Ascending aorta (tissue), 2 donors: ENCODE data around the gene TLX1. TPM values are rescaled to one million over a fixed set of nuclear protein-coding genes. Genes with fewer than 3 reads are reported as not detected.

Experiments used
- DNase-seq, 2 donors: peaks; one replicate each; pipeline ENCODE4 v3.0.0-alpha.2; 2019; ENCODE audit warnings: low spot score in 2 of 2
- H3K27ac ChIP-seq, 2 donors: fragments of 200-600 bp; sonication (generic); one replicate each; pipeline ENCODE4 v1.5.1; 2016 to 2017; ENCODE audit warnings: mild to moderate bottlenecking in 1 of 2
- H3K27me3 ChIP-seq: fragments of 200-600 bp; sonication (generic); one replicate; pipeline ENCODE4 v1.5.1; 2017
- H3K36me3 ChIP-seq, 2 donors: fragments of 200-600 bp; sonication (generic); one replicate each; pipeline ENCODE4 v1.5.1; 2016
- H3K4me1 ChIP-seq, 2 donors: fragments of 200-600 bp; sonication (generic); one replicate each; pipeline ENCODE4 v1.5.1; 2016 to 2017; ENCODE audit warnings: mild to moderate bottlenecking in 1 of 2
- H3K4me3 ChIP-seq, 2 donors: fragments of 200-600 bp; sonication (generic); one replicate each; pipeline ENCODE4 v1.5.1; 2016 to 2017; ENCODE audit warnings: mild to moderate bottlenecking in 1 of 2
- H3K9me3 ChIP-seq, 2 donors: fragments of 200-600 bp; sonication (generic); one replicate each; pipeline ENCODE4 v1.5.1; 2016
- CTCF ChIP-seq, 3 experiments: fragments of 200-600 bp in 2 of 3; fragments of 450-650 bp in 1 of 3; sonication (generic) in 2 of 3; IDR thresholded peaks; one replicate each; pipeline ENCODE4 v1.5.1; 2016 to 2019; ENCODE audit warnings: antibody characterized with exemption in 3 of 3, mild to moderate bottlenecking in 1 of 3, moderate library complexity in 1 of 3
- intact Hi-C: fragments of 100-400 bp; cut with DNase I; formaldehyde crosslinking; loops from one replicate; pipeline ENCODE4 v1.15.1; 2023
- total RNA-seq: library from RNA; depleted of rRNA; stranded (reverse); fragments of >200 nt; gene quantifications from one replicate; pipeline ENCODE4 v1.1.0, GENCODE V29; 2016

Gene TLX1
- not detected for total RNA-seq

GRCh38 chr10:101130984-101131961 is at the start of gene TLX1:
Gene TLX1 (plus strand): TSS chr10:101131300. CDS start chr10:101131542, 242 bp downstream.
- Histone ChIP-seq H3K27me3 (peaks cover 38% of the 10 kb centered on the region), H3K4me3 (peak within 1 kb of the TSS; percentile 44 to 57), H3K27ac (no peak within 1 kb of the TSS), H3K36me3 (no peaks in the 10 kb centered on the region), H3K4me1 (peaks cover 18 to 24% of the 10 kb centered on the region in 2 donors), H3K9me3 (no peaks in the 10 kb centered on the region)
- DNase-seq: no peak
- TF ChIP-seq CTCF (IDR thresholded peaks at IDR 0.05): no peak
- intact Hi-C loops: no loop called here

- no peaks in the 10 kb centered on the region for H3K27me3 ChIP-seq
- no peak for TF ChIP-seq CTCF (IDR thresholded peaks at IDR 0.05)
- no peaks in the 10 kb centered on the region for H3K36me3 ChIP-seq
Observed at GRCh38 chr10:101085846-101086245, 45.3 kb upstream of the TLX1 start.

GRCh38 chr10:101087376-101087775 is 43.7 kb upstream of the TLX1 start:
- no peak for DNase-seq
- Histone ChIP-seq H3K9me3 (no peaks in the 10 kb centered on the region), H3K36me3 (no peaks in the 10 kb centered on the region), H3K27ac (no peak overlapping the region), H3K27me3 (no peaks in the 10 kb centered on the region), H3K4me1 (no peaks in the 10 kb centered on the region), H3K4me3 (no peak overlapping the region)
- intact Hi-C loops: no loop called here
- TF ChIP-seq CTCF (IDR thresholded peaks at IDR 0.05): no peak

More at GRCh38 chr10:101085846-101086245, 45.3 kb upstream of the TLX1 start:
- Histone ChIP-seq H3K4me1 (no peaks in the 10 kb centered on the region), H3K4me3 (no peak overlapping the region), H3K9me3 (no peaks in the 10 kb centered on the region), H3K27ac (no peak overlapping the region)
- DNase-seq: no peak
- intact Hi-C loops: no loop called here

- no peaks in the 10 kb centered on the region for H3K36me3 ChIP-seq
- H3K27me3 ChIP-seq: no peaks in the 10 kb centered on the region
- H3K9me3 ChIP-seq: no peaks in the 10 kb centered on the region
- no peak for DNase-seq
- no peak overlapping the region for H3K4me3 ChIP-seq
- intact Hi-C loops: no loop called here
- TF ChIP-seq CTCF (IDR thresholded peaks at IDR 0.05): no peak
- no peak overlapping the region for H3K27ac ChIP-seq
- no peaks in the 10 kb centered on the region for H3K4me1 ChIP-seq
Observed at GRCh38 chr10:101087965-101088364, 43.1 kb upstream of the TLX1 start.

GRCh38 chr10:101089520-101090299 is 41.4 kb upstream of the TLX1 start:
- TF ChIP-seq CTCF (IDR thresholded peaks at IDR 0.05): no peak
- DNase-seq: no peak
- Histone ChIP-seq H3K27ac (no peak overlapping the region), H3K27me3 (no peaks in the 10 kb centered on the region), H3K36me3 (no peaks in the 10 kb centered on the region), H3K9me3 (no peaks in the 10 kb centered on the region), H3K4me3 (no peak overlapping the region), H3K4me1 (no peaks in the 10 kb centered on the region)
- intact Hi-C loops: no loop called here
